Left kidney (tissue), 2 donors: ENCODE measurements around the gene ADGRL1. TPM values are rescaled to one million over a fixed set of nuclear protein-coding genes. Genes with fewer than 3 reads are reported as not detected.
A peak's percentile ranks its signal among the peaks of the same experiment; 100 is the strongest.
"Not testable (repeated sequence)": the region's sequence is repeated elsewhere in the genome, so short reads cannot be mapped to it uniquely, and the experiment has no call there.

Source experiments
- DNase-seq: peaks from one replicate; pipeline ENCODE4 v3.0.0-alpha.2; 2013
- polyA plus RNA-seq: library from polyadenylated mRNA; unstranded; fragments of 120-200 nt; gene quantifications from one replicate; pipeline ENCODE4 v1.2.1, GENCODE V29; 2013; ENCODE audit not compliant: insufficient read length

ADGRL1 gene
- polyA plus RNA-seq, 1 donor, result 39.8 TPM

- DNase-seq, result not testable (repeated sequence)
Measured at GRCh38 chr19:14221345-14221744, 15.4 kb upstream of the ADGRL1 start.

DNA sequence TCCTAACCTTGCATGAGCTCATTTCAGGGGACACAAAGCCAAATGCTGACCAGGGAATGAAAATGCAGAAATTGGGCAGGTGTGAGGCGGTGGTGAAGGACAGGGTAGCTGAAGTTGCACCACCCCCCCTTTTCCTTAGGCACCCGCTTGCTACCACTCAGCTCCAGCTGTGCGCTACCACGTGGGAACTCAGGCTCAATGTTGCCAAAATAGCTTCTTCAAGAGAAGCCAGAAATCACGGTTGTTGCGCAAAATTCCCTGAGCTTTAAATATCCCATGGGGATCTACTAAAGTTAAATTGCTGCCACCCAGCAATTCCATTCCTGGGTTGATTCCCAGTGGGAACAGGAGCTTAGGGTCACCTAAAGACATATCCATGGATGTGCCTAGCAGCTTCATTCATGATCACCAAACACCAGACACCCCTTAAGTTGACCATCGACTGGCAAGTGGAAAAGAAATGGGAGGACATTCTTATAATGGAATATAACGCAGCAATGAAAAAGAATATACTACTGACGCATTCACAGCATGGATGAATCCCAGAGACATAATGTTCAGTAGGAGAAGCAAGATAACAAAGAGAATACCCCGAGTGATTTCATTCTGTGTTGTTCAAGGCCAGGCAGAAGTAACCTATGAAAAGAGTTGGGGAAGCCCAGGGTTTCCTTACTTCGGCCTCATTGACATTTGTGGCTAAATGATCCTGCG is 12.8 kb upstream of the ADGRL1 start:
- no peak for DNase-seq

DNA sequence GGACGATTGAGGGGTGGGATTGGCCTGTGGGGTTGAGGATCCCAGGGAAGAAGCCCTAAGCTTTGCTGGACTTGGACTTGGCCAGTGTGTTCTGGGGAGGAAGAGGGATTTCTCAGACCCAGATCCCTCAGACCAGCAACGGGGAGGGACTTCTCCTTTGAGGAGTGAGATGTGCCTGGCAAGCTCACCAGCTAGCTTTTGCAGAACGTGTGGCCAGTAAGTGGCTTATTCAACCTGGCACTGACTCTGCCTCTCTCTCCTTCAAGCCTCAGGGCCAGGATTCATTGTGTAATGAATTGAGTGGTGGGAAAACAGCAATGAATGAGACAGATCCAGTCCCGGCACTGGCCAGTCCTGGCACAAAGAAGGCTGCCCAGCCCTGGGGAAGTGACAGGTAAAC is 11.9 kb upstream of the ADGRL1 start:
- not testable (repeated sequence) for DNase-seq

GRCh38 chr19:14214580-14214979 is 8.6 kb upstream of the ADGRL1 start:
- no peak for DNase-seq

DNA sequence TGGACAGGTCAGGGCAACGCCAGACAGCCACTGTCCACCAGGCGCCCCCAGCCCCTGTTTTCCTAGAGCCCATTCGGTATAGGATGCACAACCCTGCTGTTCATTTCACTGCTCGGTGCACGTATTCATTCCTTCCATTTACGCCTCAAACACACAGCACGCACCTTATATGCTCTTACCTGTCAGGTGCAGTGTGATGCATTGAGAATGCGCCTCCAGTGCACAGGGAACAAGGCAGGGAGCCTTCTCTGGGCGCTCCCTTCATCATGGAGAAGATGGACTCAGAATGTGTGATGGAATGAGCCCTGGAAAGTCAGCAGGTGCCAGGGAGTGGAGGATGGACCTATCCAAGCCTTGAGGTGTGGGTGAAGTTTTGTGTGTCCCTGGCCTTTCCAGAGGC is 4.2 kb upstream of the ADGRL1 start:
- DNase-seq, result not testable (repeated sequence)

DNA sequence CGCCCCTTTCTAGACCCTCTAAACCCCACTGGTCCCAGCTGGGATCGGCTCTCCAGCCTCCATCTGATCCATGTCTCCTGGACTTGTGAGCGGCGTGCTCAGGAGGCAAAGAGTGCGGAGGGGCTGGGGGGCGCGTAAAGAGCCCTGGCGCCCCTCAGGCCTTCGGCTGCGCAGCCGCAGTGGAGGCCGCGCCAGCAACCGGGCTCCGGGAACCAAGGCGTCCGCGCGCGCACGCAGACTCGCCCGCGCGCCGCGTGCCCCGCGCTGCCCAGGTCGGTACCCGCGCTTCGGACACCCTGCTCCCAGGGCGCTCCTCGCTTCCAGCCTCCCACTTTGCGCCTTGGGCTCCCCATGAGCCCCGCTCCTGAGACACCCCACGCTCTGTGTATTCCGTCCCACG is 3.4 kb upstream of the ADGRL1 start:
- not testable (repeated sequence) for DNase-seq

DNA sequence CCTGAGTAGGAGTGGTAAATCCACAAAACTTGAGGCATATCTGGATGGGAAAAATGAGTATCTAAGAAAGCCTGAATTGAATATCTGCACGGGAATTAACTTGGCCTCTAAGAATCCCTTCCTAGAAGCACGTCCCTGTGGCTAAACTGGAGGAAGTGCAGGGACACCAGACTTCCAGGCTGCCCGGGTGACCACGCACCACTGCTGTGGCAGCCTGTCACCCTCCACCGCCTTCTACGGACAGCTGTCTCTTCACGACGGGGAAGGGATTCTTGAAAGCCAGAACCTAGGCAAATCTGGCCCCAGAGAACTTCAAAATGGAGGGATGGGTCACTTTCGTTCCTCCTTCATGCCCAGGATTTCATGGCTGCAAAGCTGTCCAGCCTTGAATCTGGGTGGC is 2.5 kb upstream of the ADGRL1 start:
- not testable (repeated sequence) for DNase-seq

- DNase-seq, result not testable (repeated sequence)
Measured at GRCh38 chr19:14207796-14208195, 1.8 kb upstream of the ADGRL1 start.

DNA sequence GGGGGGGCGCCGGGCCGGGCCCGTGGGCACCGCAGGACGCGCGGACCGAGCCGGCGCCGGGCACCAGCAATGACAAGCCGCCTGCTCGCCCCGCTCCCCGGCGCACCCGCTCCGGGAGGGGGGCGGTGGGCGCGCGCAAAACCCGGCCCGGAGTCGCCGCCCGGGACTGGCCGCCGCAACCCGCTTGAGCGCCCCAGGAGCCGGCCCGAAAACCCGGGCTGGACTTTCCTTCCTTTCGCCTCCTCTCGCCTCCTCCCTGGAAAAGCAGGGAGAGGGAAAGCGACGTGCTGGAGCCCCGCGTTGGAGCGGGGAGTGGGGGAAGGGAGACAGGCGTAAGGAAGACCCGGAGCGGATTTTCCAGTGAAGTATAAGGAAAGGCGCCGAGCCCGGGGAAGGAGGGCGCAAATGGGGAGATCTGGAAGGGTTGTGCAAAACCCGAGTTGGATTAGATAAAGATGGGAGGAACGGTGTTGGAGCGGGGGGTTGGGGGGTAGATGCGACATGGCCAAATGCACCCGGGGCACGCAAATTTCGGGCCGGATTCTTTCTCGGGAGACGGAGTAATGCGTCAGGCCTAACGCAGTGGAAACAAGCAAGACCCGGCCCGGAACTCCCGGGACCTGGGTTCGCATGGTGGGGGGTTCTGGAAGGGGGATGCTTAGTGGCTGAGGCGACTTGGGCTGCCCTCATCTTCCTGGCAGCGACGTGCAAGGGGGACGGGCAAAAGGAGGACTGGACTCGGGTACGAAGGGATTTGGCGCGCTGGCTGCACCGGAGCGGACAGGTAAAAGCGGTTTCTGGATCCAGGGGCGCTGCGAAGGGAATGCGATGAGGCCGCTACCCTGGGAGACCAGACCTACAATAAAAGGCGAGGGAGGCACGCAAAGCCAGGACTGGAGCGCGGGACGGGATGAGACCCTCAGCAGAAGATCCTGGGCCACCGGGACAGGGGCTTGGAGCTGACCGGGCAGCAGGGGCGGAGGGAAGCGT is 1.1 kb upstream of the ADGRL1 start:
- peak; percentile 96 for DNase-seq

DNA sequence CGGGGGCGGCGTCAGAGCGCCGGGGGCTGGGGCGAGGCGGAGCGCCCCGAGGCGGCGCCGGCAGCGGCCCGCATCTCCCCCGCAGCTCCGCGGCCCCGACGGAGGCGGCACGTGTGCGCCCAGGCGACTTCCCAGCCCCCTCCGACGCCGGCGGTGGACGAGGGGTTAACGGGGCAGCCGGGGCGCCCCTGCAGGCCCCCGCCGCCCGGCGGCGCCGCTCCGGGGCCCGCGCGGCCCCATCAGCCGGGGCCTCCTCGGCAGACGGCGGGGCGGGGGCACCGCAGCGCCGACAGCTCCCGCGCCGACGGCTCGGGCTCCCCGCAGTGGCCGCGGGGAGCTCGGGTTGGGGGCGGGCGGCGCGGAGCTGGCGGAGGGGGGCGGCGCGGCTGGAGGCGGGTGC is 339 bp upstream of the ADGRL1 start:
- DNase-seq, result not testable (repeated sequence)

- DNase-seq, result not testable (repeated sequence)
Measured at GRCh38 chr19:14204676-14205451, 1.1 kb downstream of the ADGRL1 start.

GRCh38 chr19:14204219-14204618 is 1.8 kb downstream of the ADGRL1 start:
- DNase-seq, result not testable (repeated sequence)

GRCh38 chr19:14203788-14204187 is 2.2 kb downstream of the ADGRL1 start:
- not testable (repeated sequence) for DNase-seq

DNA sequence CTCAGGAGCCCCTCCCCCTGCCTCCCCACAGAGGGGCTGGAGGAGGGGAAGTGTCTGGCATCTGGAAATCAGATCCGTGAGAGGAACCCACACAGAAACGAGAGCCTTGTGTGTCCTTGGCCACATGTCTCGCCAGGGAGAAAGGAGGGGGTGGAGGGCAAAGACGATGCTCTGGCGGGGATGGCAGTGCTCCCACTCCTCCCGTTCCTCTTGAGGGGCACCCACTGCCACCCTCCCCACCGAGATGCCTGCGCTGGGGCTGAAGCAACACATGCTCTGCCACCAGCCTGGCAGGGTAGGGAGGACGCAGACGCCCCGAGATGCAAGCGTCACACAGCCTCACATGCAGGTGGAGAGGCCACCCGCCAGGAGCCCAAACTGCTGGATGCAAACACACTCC is 2.8 kb downstream of the ADGRL1 start:
- no peak for DNase-seq

DNA sequence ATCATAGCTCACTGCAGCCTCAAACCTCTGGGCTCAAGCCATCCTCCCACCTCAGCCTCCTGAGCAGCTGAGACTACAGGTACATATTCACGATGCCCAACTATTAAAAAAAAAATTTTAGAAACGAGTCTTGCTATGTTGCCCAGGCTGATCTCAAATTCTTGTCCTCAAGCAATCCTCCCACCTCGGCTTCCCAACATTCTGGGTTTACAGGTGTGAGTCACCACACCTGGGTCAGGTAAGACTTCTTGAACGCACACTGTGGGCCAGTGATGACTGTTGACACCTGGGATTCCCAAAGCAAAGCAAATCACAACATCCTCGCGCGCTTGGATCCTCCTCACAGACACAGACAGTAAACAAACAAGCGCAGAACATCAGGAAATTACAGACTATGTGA is 4.5 kb downstream of the ADGRL1 start:
- DNase-seq, result not testable (repeated sequence)

DNA sequence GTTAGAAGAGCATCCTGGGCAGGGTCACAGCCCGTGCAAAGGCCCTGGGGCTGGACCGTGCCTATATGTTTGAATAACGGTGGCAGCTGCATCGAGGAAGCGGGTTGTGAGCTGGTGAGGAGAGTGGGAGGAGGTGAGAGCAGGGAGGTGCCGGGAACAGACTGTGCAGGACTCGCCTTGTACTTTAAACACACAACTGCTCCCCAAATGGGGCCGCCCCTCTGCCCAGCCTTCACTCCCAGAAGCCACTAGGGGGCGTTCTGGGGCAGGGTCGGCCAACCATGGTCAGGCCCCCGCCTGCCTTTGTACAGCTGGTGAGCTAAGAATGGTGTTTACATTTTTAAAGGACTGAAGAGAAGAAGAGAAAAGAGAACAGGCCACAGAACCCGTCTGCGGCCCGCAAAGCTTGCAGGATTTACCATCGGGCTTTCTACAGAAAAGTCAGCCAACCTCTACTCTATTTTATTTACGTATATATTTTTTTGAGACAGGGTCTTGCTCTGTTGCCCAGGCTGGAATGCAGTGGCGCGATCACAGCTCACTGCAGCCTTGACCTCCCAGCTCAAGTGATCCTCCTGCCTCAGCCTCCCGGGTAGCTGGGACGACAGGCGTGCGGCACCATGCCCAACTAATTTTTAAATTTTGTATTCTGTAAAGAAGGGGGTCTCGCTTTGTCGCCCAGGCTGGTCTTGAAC is 5.7 kb downstream of the ADGRL1 start:
- DNase-seq, result not testable (repeated sequence)

GRCh38 chr19:14198384-14199376 is 7.3 kb downstream of the ADGRL1 start:
- DNase-seq, result no peak

- DNase-seq, result no peak
Measured at GRCh38 chr19:14197882-14198281, 8.1 kb downstream of the ADGRL1 start.

- DNase-seq, result not testable (repeated sequence)
Measured at GRCh38 chr19:14197288-14197687, 8.7 kb downstream of the ADGRL1 start.

GRCh38 chr19:14196105-14196504 is 9.9 kb downstream of the ADGRL1 start:
- not testable (repeated sequence) for DNase-seq
